ENCODE measurements around the gene PPP6R2. TPM values are rescaled to one million over a fixed set of nuclear protein-coding genes. Genes with fewer than 3 reads are reported as not detected.

Gene PPP6R2
- total and polyA plus RNA-seq, 9 of the 15 experiments (the other 6 are each of a cell fraction or from before 2014, with no cell fraction given): 0.32 to 39.8 (median 21.4) TPM

GRCh38 chr22:50326956-50327710, 16.0 kb upstream of the PPP6R2 start, which contains the start of gene DENND6B (continued):
- TF ChIP-seq SMAD4 (CRISPR knock-in tag; conservative IDR thresholded peaks at IDR 0.05) (peak; percentile 22; the same call in 1 of the 2 replicates), ZBTB2 (IDR thresholded peaks at IDR 0.05) (no peak), NCOA4 (IDR thresholded peaks at IDR 0.05; ENCODE audit: partially characterized antibody) (no peak), ZNF263 (CRISPR knock-in tag; IDR thresholded peaks at IDR 0.05; ENCODE audit: borderline replicate concordance) (no peak), ZBTB1 (CRISPR knock-in tag; IDR thresholded peaks at IDR 0.05; ENCODE audit: borderline replicate concordance, low read depth) (peak; percentile 37; the same call in 1 of the 2 replicates), TAF9B (IDR thresholded peaks at IDR 0.05; ENCODE audit: partially characterized antibody) (no peak), RB1 (IDR thresholded peaks at IDR 0.05; ENCODE audit: low read depth) (peak; percentile 88), TEAD1 (CRISPR knock-in tag; IDR thresholded peaks at IDR 0.05) (peak in 1 of 2 experiments; percentile 42; a peak in 1 of 4 replicates), PHF20 (IDR thresholded peaks at IDR 0.05; ENCODE audit: partially characterized antibody) (peak; percentile 64), HOXB6 (CRISPR knock-in tag; IDR thresholded peaks at IDR 0.05; ENCODE audit: borderline replicate concordance) (no peak), POLR2A (conservative IDR thresholded peaks at IDR 0.05) (peak; percentile 72), GABPA (tag; conservative IDR thresholded peaks at IDR 0.05; ENCODE audit: low read depth) (peak; percentile 93), GMEB1 (CRISPR knock-in tag; IDR thresholded peaks at IDR 0.05) (peak; percentile 2; the same call in 1 of the 2 replicates), CREB1 (IDR thresholded peaks at IDR 0.05) (no peak), CREB1 (CRISPR knock-in tag; IDR thresholded peaks at IDR 0.05) (peak; percentile 58), SUPT5H (IDR thresholded peaks at IDR 0.05) (peak; percentile 45; the same call in 1 of the 2 replicates), SP1 (CRISPR knock-in tag; IDR thresholded peaks at IDR 0.05) (peak; percentile 35; the same call in 1 of the 2 replicates), ZBTB33 (CRISPR knock-in tag; IDR thresholded peaks at IDR 0.05) (0 out of 2 replicates have a peak, but pooled peaks have one; percentile 52), ZFX (CRISPR knock-in tag; IDR thresholded peaks at IDR 0.05) (peak; percentile 98), CXXC5 (CRISPR knock-in tag; IDR thresholded peaks at IDR 0.05) (peak; percentile 81), NR4A1 (CRISPR knock-in tag; IDR thresholded peaks at IDR 0.05) (no peak), NR4A1 (tag; IDR thresholded peaks at IDR 0.05) (0 out of 2 replicates have a peak, but pooled peaks have one; percentile 17), C11orf30 (IDR thresholded peaks at IDR 0.05; ENCODE audit: low read depth) (peak; percentile 3; the same call in 1 of the 2 replicates)
